ENCODE measurements around the gene PRCP.

The PRCP gene

DNA sequence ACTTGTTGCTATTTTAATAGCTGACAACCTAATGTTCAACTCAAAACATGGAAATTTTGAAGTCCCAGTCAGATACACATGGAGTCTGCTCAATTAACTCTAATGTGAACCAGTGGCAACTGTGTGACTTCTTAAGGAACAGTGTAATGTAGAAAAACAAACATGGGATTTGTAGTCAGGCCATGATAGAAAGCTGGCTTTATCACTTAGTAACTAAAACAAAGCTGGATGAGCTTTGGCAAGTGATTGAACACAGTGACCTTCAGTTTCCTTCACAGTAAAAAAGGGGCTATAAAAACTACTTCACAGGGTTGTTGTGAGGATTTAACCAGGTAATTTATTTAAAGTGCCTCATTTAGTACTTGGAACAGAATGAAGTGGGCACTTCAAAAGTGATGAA, 62.6 kb downstream of the PRCP start:
- Histone ChIP-seq H3K9ac (ENCODE audit: low read depth in 1 of 2, low read length in 2 of 2) (no peak overlapping the region), H3K4me3 (ENCODE audit: low read depth in 1 of 2, low read length in 2 of 2) (no peak overlapping the region), H3K27ac (ENCODE audit: low read depth, low read length) (no peak overlapping the region), H3K9me3 (ENCODE audit: control insufficient read depth in 1 of 2, low read length in 2 of 2) (no peaks in the 10 kb centered on the region), H3K4me1 (ENCODE audit: control insufficient read depth in 1 of 2, insufficient read depth in 2 of 2, low read length in 2 of 2) (no peaks in the 10 kb centered on the region), H3K36me3 (ENCODE audit: control insufficient read depth in 1 of 2, insufficient read depth in 2 of 2, low read length in 2 of 2) (peaks cover 3 to 18% of the 10 kb centered on the region in 2 donors), H3K27me3 (ENCODE audit: control insufficient read depth in 1 of 2, insufficient read depth in 2 of 2, low read length in 2 of 2) (no peaks in the 10 kb centered on the region)

DNA sequence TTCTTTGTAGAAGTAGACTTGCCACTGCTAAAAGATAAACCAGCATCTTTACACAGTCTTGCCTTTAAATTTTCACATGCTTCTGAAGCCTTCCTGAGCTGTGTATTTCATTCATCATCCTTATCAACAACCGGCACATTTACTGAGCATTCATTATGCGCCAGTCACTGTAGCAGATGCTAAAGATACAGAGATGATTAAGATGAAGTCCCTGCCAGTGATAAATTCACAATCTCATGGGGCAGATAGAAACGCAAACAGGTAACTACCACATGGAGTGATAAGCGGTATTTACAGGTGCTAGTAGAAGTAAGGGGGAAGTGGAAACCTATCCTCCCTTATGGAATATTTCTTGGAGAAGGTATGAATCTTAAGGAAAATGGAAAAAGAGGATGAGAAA, 67.2 kb downstream of the PRCP start:
- Histone ChIP-seq H3K27me3 (ENCODE audit: control insufficient read depth in 1 of 2, insufficient read depth in 2 of 2, low read length in 2 of 2) (no peaks in the 10 kb centered on the region), H3K4me3 (ENCODE audit: low read depth in 1 of 2, low read length in 2 of 2) (no peak overlapping the region), H3K9me3 (ENCODE audit: control insufficient read depth in 1 of 2, low read length in 2 of 2) (no peaks in the 10 kb centered on the region), H3K36me3 (ENCODE audit: control insufficient read depth in 1 of 2, insufficient read depth in 2 of 2, low read length in 2 of 2) (peaks cover 3 to 18% of the 10 kb centered on the region in 2 donors), H3K4me1 (ENCODE audit: control insufficient read depth in 1 of 2, insufficient read depth in 2 of 2, low read length in 2 of 2) (no peaks in the 10 kb centered on the region), H3K27ac (ENCODE audit: low read depth, low read length) (no peak overlapping the region), H3K9ac (ENCODE audit: low read depth in 1 of 2, low read length in 2 of 2) (no peak overlapping the region)

DNA sequence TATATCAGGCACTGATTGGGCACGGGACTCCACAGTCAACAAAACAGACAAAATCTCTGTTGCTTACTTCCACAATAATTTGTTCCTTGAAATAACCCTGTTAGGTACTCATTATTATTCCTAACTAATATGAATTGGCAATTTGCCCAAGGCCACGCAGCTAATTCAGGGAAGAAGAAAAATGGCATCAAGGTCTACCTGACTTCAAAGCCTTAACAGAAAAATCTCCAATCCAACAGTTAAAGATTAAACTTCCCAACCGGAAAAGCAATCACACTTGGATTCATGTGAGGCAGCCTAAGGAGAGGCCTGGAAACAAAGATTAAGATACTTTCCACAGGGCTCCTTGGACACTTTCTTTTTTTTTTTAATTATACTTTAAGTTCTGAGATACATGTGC, 68.9 kb downstream of the PRCP start:
- Histone ChIP-seq H3K27ac (ENCODE audit: low read depth, low read length) (no peak overlapping the region), H3K4me3 (ENCODE audit: low read depth in 1 of 2, low read length in 2 of 2) (no peak overlapping the region), H3K9me3 (ENCODE audit: control insufficient read depth in 1 of 2, low read length in 2 of 2) (no peaks in the 10 kb centered on the region), H3K9ac (ENCODE audit: low read depth in 1 of 2, low read length in 2 of 2) (no peak overlapping the region), H3K27me3 (ENCODE audit: control insufficient read depth in 1 of 2, insufficient read depth in 2 of 2, low read length in 2 of 2) (no peaks in the 10 kb centered on the region), H3K36me3 (ENCODE audit: control insufficient read depth in 1 of 2, insufficient read depth in 2 of 2, low read length in 2 of 2) (peaks cover 0 to 7% of the 10 kb centered on the region in 2 donors), H3K4me1 (ENCODE audit: control insufficient read depth in 1 of 2, insufficient read depth in 2 of 2, low read length in 2 of 2) (peaks cover 0 to 6% of the 10 kb centered on the region in 2 donors)

DNA sequence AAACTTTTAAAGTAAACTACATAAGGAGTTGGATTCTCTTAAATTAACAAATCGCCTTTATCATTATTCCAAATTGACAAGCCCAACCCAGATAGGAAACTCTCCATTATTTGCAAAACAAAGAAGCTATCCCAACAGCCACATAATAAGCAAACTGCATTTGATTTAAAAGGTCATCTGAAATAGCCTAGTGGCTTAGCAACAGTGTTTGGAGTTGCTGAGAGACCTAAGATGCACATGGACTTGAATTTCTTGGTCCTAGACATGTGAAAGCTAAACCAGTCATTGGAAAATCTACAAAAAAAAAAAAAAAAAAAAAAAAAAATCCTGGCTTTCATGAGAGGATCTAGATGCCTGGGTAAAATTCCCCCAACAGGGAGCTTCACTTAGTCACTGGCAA, 69.5 kb downstream of the PRCP start:
- no peak overlapping the region for H3K4me3 ChIP-seq (ENCODE audit: low read depth in 1 of 2, low read length in 2 of 2)
- H3K27ac ChIP-seq (ENCODE audit: low read depth, low read length), result no peak overlapping the region
- no peaks in the 10 kb centered on the region for H3K27me3 ChIP-seq (ENCODE audit: control insufficient read depth in 1 of 2, insufficient read depth in 2 of 2, low read length in 2 of 2)
- no peak overlapping the region for H3K9ac ChIP-seq (ENCODE audit: low read depth in 1 of 2, low read length in 2 of 2)
- no peaks in the 10 kb centered on the region for H3K9me3 ChIP-seq (ENCODE audit: control insufficient read depth in 1 of 2, low read length in 2 of 2)
- peaks cover 0 to 7% of the 10 kb centered on the region in 2 donors for H3K36me3 ChIP-seq (ENCODE audit: control insufficient read depth in 1 of 2, insufficient read depth in 2 of 2, low read length in 2 of 2)
- peaks cover 0 to 6% of the 10 kb centered on the region in 2 donors for H3K4me1 ChIP-seq (ENCODE audit: control insufficient read depth in 1 of 2, insufficient read depth in 2 of 2, low read length in 2 of 2)

DNA sequence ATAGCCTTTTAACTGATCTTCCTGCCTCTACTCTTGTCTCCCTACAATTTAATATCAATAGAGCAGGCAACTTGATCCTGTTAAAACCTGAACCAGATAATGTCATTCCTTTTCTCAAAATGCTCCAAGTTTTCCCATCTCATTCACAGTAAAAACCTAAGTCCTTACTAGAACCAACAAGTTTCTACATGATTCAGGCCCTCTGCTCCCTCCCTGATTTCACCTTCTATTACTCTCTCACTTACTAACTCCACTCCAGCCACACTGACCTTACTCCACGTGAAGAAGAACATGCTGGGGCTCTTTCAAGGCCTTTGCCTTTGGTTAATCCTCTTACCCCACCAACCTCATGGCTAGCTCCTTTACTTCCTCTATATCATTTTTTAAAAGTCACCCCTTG, 71.1 kb downstream of the PRCP start:
- Histone ChIP-seq H3K27ac (ENCODE audit: low read depth, low read length) (no peak overlapping the region), H3K4me3 (ENCODE audit: low read depth in 1 of 2, low read length in 2 of 2) (no peak overlapping the region), H3K9me3 (ENCODE audit: control insufficient read depth in 1 of 2, low read length in 2 of 2) (no peaks in the 10 kb centered on the region), H3K27me3 (ENCODE audit: control insufficient read depth in 1 of 2, insufficient read depth in 2 of 2, low read length in 2 of 2) (no peaks in the 10 kb centered on the region), H3K9ac (ENCODE audit: low read depth in 1 of 2, low read length in 2 of 2) (no peak overlapping the region), H3K36me3 (ENCODE audit: control insufficient read depth in 1 of 2, insufficient read depth in 2 of 2, low read length in 2 of 2) (peaks cover 0 to 12% of the 10 kb centered on the region in 2 donors), H3K4me1 (ENCODE audit: control insufficient read depth in 1 of 2, insufficient read depth in 2 of 2, low read length in 2 of 2) (peaks cover 2 to 12% of the 10 kb centered on the region in 2 donors)

DNA sequence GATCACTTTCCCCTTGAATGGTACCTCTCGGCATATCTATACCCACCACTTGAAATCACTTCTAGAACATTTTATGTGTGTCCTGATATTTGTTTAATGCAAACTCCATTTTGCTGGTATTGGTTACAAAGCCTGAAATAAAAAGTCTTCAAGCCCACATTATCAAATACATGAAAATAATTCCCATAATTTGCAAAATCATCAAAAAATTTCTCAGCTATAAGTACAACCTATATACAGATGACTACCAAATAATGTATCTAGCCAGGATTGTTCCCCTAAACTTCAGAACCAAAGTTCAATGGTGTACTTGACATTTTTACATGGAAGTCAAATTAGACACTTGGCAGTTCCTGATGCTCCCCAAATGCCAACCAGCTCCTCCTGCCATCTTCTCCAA, 71.8 kb downstream of the PRCP start:
- Histone ChIP-seq H3K27ac (ENCODE audit: low read depth, low read length) (no peak overlapping the region), H3K4me3 (ENCODE audit: low read depth in 1 of 2, low read length in 2 of 2) (no peak overlapping the region), H3K9ac (ENCODE audit: low read depth in 1 of 2, low read length in 2 of 2) (no peak overlapping the region), H3K36me3 (ENCODE audit: control insufficient read depth in 1 of 2, insufficient read depth in 2 of 2, low read length in 2 of 2) (peaks cover 0 to 6% of the 10 kb centered on the region in 2 donors), H3K9me3 (ENCODE audit: control insufficient read depth in 1 of 2, low read length in 2 of 2) (no peaks in the 10 kb centered on the region), H3K4me1 (ENCODE audit: control insufficient read depth in 1 of 2, insufficient read depth in 2 of 2, low read length in 2 of 2) (peaks cover 4 to 15% of the 10 kb centered on the region in 2 donors), H3K27me3 (ENCODE audit: control insufficient read depth in 1 of 2, insufficient read depth in 2 of 2, low read length in 2 of 2) (no peaks in the 10 kb centered on the region)

DNA sequence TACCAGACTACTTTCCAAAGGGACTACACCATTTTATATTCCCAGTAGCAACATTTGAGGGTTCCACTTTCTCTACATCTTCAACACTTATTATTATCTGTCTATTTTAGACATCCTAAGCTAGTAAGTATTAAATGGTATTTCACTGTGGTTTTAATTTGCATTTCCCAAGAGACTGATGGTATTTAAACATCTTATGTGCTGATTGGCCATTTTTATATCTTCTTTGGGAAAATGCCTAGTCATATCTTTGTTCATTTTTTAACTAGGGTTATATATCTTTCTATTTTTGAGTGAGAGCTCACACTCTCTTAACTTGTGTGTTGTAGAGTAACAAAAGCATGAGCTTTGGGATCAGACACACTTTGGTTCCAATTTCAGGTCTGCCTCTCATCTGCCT, 73.7 kb downstream of the PRCP start:
- Histone ChIP-seq H3K4me3 (ENCODE audit: low read depth in 1 of 2, low read length in 2 of 2) (no peak overlapping the region), H3K9ac (ENCODE audit: low read depth in 1 of 2, low read length in 2 of 2) (no peak overlapping the region), H3K9me3 (ENCODE audit: control insufficient read depth in 1 of 2, low read length in 2 of 2) (no peaks in the 10 kb centered on the region), H3K27ac (ENCODE audit: low read depth, low read length) (no peak overlapping the region), H3K4me1 (ENCODE audit: control insufficient read depth in 1 of 2, insufficient read depth in 2 of 2, low read length in 2 of 2) (peaks cover 4 to 15% of the 10 kb centered on the region in 2 donors), H3K27me3 (ENCODE audit: control insufficient read depth in 1 of 2, insufficient read depth in 2 of 2, low read length in 2 of 2) (no peaks in the 10 kb centered on the region), H3K36me3 (ENCODE audit: control insufficient read depth in 1 of 2, insufficient read depth in 2 of 2, low read length in 2 of 2) (peaks cover 0 to 6% of the 10 kb centered on the region in 2 donors)

DNA sequence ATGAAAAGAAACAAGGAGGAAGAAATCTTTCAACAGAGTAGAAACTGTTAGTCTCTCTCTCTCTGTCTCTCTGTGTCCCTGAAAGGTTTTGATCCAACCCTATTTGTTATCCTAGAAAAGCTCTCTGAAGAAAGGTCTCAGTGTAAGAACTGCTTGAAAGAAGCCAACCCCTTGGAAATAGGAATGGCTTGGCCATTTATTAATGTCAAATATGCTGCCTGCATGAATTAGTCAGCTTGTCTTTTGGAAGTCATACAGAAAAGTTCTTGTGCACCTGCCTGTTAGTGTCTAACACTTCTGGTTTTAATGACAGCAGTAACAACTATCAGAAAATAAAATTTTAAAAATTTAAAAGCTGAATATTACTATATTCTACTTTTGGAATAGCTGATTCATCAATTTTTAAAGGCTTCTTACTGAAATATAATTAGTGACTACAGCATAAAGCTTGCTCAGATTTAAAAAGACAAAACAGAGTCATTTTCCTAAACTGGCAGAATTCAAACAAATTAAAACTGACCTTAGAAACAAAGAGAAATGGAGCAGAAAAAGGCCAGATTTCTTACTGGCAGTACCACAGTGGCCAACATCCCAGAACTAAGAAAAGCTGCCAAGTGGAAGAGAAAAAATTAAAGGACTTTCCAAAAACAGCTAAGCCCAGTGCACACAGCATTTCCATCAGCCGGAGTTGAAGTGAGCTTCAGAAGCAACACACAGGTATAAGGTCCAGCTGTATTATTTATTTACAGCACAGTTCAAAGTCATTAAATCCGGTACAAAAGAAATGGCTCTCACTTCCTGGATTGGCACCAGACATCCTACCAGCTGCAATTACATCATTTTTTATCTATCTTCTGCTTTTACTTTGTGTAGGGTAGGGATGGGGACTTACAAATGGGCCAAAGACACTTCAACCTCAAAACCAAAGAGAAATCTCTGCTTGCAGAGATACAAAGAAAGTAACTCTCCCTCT, 76.3 kb downstream of the PRCP start:
- Histone ChIP-seq H3K27ac (ENCODE audit: low read depth, low read length) (no peak overlapping the region), H3K9me3 (ENCODE audit: control insufficient read depth in 1 of 2, low read length in 2 of 2) (no peaks in the 10 kb centered on the region), H3K27me3 (ENCODE audit: control insufficient read depth in 1 of 2, insufficient read depth in 2 of 2, low read length in 2 of 2) (no peaks in the 10 kb centered on the region), H3K36me3 (ENCODE audit: control insufficient read depth in 1 of 2, insufficient read depth in 2 of 2, low read length in 2 of 2) (peaks cover 0 to 6% of the 10 kb centered on the region in 2 donors), H3K4me3 (ENCODE audit: low read depth in 1 of 2, low read length in 2 of 2) (no peak overlapping the region), H3K9ac (ENCODE audit: low read depth in 1 of 2, low read length in 2 of 2) (no peak overlapping the region), H3K4me1 (ENCODE audit: control insufficient read depth in 1 of 2, insufficient read depth in 2 of 2, low read length in 2 of 2) (peaks cover 4 to 15% of the 10 kb centered on the region in 2 donors)

DNA sequence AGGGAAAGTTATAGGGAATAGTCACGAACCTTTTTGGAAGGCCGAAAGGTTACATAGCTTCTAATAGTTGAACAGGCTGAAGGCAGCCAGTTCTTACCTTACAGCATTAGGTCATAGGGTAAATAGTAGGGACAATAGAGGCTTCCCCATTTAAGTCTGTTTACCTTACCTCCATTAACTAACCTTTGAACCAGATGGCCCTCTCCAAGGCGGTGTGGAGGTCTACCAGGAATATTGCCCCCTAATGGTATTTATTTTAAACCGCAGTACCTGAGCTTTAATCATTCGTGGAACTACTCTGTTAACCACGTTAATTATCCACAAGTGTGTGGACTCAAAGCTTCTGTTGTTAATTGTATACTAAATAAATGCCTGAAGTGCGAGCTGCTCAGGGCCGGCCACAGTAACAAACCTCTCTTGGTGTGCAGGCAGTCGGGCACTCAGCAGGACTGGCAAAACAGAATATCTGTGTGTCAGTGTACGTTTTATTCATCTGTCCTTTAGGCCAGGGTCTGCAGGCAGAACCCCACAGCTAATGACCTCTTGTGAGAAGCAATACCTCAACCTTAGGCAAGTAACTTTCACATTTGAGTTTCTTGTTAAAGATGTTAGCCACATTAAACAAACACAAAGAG, 81.7 kb downstream of the PRCP start:
- Histone ChIP-seq H3K4me1 (ENCODE audit: control insufficient read depth in 1 of 2, insufficient read depth in 2 of 2, low read length in 2 of 2) (no peaks in the 10 kb centered on the region), H3K36me3 (ENCODE audit: control insufficient read depth in 1 of 2, insufficient read depth in 2 of 2, low read length in 2 of 2) (no peaks in the 10 kb centered on the region), H3K9me3 (ENCODE audit: control insufficient read depth in 1 of 2, low read length in 2 of 2) (no peaks in the 10 kb centered on the region), H3K27ac (ENCODE audit: low read depth, low read length) (no peak overlapping the region), H3K4me3 (ENCODE audit: low read depth in 1 of 2, low read length in 2 of 2) (no peak overlapping the region), H3K9ac (ENCODE audit: low read depth in 1 of 2, low read length in 2 of 2) (no peak overlapping the region), H3K27me3 (ENCODE audit: control insufficient read depth in 1 of 2, insufficient read depth in 2 of 2, low read length in 2 of 2) (peaks cover 0 to 2% of the 10 kb centered on the region in 2 donors)

DNA sequence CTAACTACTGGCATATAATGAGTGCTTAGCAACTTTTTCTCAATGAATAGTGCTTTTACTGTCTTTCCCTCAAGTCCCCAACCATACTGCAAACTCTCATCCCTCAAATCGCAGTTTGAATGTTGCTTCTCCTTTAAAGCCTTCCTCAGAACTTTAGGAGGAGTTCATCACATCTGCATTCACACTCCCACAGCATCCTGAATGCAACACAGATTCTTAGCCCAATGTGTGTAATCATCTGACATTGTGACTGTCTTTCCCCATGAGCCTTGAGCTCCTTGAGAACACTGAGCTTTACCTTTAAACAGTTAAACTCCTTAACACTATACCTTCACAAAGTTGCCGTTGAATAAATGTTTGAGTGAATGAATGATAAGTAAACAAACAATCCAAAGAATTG, 84.8 kb downstream of the PRCP start:
- peaks cover 0 to 2% of the 10 kb centered on the region in 2 donors for H3K27me3 ChIP-seq (ENCODE audit: control insufficient read depth in 1 of 2, insufficient read depth in 2 of 2, low read length in 2 of 2)
- H3K4me1 ChIP-seq (ENCODE audit: control insufficient read depth in 1 of 2, insufficient read depth in 2 of 2, low read length in 2 of 2), result no peaks in the 10 kb centered on the region
- H3K27ac ChIP-seq (ENCODE audit: low read depth, low read length), result no peak overlapping the region
- no peaks in the 10 kb centered on the region for H3K9me3 ChIP-seq (ENCODE audit: control insufficient read depth in 1 of 2, low read length in 2 of 2)
- no peak overlapping the region for H3K4me3 ChIP-seq (ENCODE audit: low read depth in 1 of 2, low read length in 2 of 2)
- no peaks in the 10 kb centered on the region for H3K36me3 ChIP-seq (ENCODE audit: control insufficient read depth in 1 of 2, insufficient read depth in 2 of 2, low read length in 2 of 2)
- no peak overlapping the region for H3K9ac ChIP-seq (ENCODE audit: low read depth in 1 of 2, low read length in 2 of 2)

Data from duodenal mucosa (tissue), 2 donors.